A549 (cell line): ENCODE results near the gene MAN1A2.

Experiments
- EP300 ChIP-seq, 2 experiments: fragments of >200 bp; sonication (Bioruptor Twin); formaldehyde crosslinking; IDR thresholded peaks; 2 replicates in 1 of 2; 3 replicates in 1 of 2; pipeline ENCODE4 v1.6.1; 2016 to 2017
- HDAC2 ChIP-seq: fragments of 200-600 bp; sonication (generic); IDR thresholded peaks from 2 replicates; pipeline ENCODE4 v1.6.1; 2016
- POLR2A ChIP-seq: IDR thresholded peaks from 2 replicates; pipeline ENCODE4 v1.6.1; 2012; ENCODE audit warnings: mild to moderate bottlenecking, low read length
- TF ChIP-seq, protein P1 (sequence below): fragments of >200 bp; sonication (Bioruptor Twin); formaldehyde crosslinking; IDR thresholded peaks from 3 replicates; pipeline ENCODE4 v1.5.1; 2016

DNA sequence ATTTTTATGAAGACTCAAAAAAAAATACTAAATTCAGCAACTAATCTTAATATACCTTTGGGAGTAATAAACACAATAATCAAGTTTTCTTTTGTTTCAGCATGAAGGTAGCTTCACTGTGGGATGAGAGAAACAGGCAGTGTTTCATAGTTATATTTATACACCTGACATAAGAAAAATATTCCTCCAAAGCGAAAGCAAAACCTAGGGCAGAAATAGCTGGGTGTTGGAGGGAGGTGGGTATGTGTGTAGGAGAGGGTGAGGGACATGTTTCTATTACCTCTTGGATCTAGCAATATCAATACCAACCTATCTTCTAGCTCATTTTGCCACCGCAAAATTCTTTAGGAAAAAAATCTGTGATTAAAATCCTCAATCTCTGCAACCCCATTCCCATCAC lies 24.9 kb upstream of the MAN1A2 start:
- TF ChIP-seq, protein P1, sequence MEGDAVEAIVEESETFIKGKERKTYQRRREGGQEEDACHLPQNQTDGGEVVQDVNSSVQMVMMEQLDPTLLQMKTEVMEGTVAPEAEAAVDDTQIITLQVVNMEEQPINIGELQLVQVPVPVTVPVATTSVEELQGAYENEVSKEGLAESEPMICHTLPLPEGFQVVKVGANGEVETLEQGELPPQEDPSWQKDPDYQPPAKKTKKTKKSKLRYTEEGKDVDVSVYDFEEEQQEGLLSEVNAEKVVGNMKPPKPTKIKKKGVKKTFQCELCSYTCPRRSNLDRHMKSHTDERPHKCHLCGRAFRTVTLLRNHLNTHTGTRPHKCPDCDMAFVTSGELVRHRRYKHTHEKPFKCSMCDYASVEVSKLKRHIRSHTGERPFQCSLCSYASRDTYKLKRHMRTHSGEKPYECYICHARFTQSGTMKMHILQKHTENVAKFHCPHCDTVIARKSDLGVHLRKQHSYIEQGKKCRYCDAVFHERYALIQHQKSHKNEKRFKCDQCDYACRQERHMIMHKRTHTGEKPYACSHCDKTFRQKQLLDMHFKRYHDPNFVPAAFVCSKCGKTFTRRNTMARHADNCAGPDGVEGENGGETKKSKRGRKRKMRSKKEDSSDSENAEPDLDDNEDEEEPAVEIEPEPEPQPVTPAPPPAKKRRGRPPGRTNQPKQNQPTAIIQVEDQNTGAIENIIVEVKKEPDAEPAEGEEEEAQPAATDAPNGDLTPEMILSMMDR, result no peak
- TF ChIP-seq HDAC2, result no peak
- TF ChIP-seq EP300 (IDR thresholded peaks at IDR 0.05), result no peak
- no peak for TF ChIP-seq POLR2A
